ENCODE data around the gene PACRG. TPM values are rescaled to one million over a fixed set of nuclear protein-coding genes. Genes with fewer than 3 reads are reported as not detected.

The PACRG gene
- total and polyA plus RNA-seq, 2 of the 4 experiments (the other 2 are of a cell fraction): not detected

- no peak overlapping the region for H3K14ac ChIP-seq (replicated peaks; ENCODE audit: low read depth, low read length)
- no peak overlapping the region for H2AK9ac ChIP-seq (replicated peaks; ENCODE audit: low read depth, low read length, poor library complexity)
- H3K23ac ChIP-seq (ENCODE audit: low read depth, low read length): no peak overlapping the region
- no peaks in the 10 kb centered on the region for H3K36me3 ChIP-seq (ENCODE audit: control insufficient read depth, insufficient read depth, low read length)
- no peak overlapping the region for H2BK20ac ChIP-seq (ENCODE audit: low read depth, low read length)
- in situ Hi-C loops (cut with MboI; ENCODE audit: low sequenced_read_pairs) (no loop called here), intact Hi-C loops (cut with micrococcal nuclease) (no loop called here), dilution Hi-C loops (cut with HindIII; ENCODE audit: low sequenced_read_pairs, unreplicated experiment) (no loop called here)
- BruUV-seq (replicated peaks): no TSS peak
- no peaks in the 10 kb centered on the region for H3K9me1 ChIP-seq (ENCODE audit: insufficient read depth, low read length)
- H3K4me3 ChIP-seq (ENCODE audit: insufficient read depth, low read depth, low read length): no peak overlapping the region
- 56% methylated on average over 2 of the region's 2 CpGs; no CpG with 5 or more reads in 1 of the 2 experiments for WGBS, 2 experiments (ENCODE audit: extremely low coverage in 2 of 2, insufficient read length in 1 of 2)
- no peaks in the 10 kb centered on the region for H3K4me1 ChIP-seq (ENCODE audit: control insufficient read depth, insufficient read depth, low read length)
- H2BK15ac ChIP-seq (ENCODE audit: low read depth, low read length): no peak overlapping the region
- H3K27ac ChIP-seq (ENCODE audit: insufficient read depth, low read length): no peak overlapping the region
- H2BK5ac ChIP-seq (ENCODE audit: low read depth, low read length, poor library complexity, severe bottlenecking): no peak overlapping the region
- no peak overlapping the region for H3K56ac ChIP-seq (ENCODE audit: extremely low read depth, insufficient read depth, low read length)
- no peaks in the 10 kb centered on the region for H3K79me1 ChIP-seq (ENCODE audit: low read depth in 1 of 2, low read length in 2 of 2)
- H4K8ac ChIP-seq (ENCODE audit: low read depth in 2 of 2, low read length in 2 of 2): no peak overlapping the region
- peaks cover 16% of the 10 kb centered on the region for H3K9me3 ChIP-seq (ENCODE audit: control insufficient read depth, insufficient read depth, low read length)
- H3K4ac ChIP-seq (ENCODE audit: low read depth, low read length): no peak overlapping the region
- no peak overlapping the region for H3K4me2 ChIP-seq (ENCODE audit: low read depth, low read length)
- H2AFZ ChIP-seq (replicated peaks; ENCODE audit: low read length, poor library complexity): no peak overlapping the region
- H3K27me3 ChIP-seq (ENCODE audit: control insufficient read depth, insufficient read depth, low read length): no peaks in the 10 kb centered on the region
- H2AK5ac ChIP-seq (ENCODE audit: low read depth, low read length): no peak overlapping the region
- H4K91ac ChIP-seq (ENCODE audit: insufficient read depth, low read depth, low read length): no peak overlapping the region
- H4K5ac ChIP-seq (ENCODE audit: low read depth, low read length): no peak overlapping the region
- TF ChIP-seq RAD21 (IDR thresholded peaks at IDR 0.05; ENCODE audit: low read length) (no peak), ELK1 (IDR thresholded peaks at IDR 0.05; ENCODE audit: borderline replicate concordance, low read depth, low read length) (no peak), BHLHE40 (IDR thresholded peaks at IDR 0.05; ENCODE audit: low read depth, low read length) (no peak), POLR2A (IDR thresholded peaks at IDR 0.05; ENCODE audit: low read depth, low read length) (no peak), NFE2L2 (IDR thresholded peaks at IDR 0.05; ENCODE audit: low read depth, low read length) (no peak), SMC3 (IDR thresholded peaks at IDR 0.05; ENCODE audit: low read depth, low read length) (no peak), CEBPB (IDR thresholded peaks at IDR 0.05; ENCODE audit: low read depth, low read length) (no peak), USF2 (IDR thresholded peaks at IDR 0.05; ENCODE audit: low read depth, low read length) (no peak), MXI1 (IDR thresholded peaks at IDR 0.05; ENCODE audit: borderline replicate concordance, low read depth, low read length) (no peak), FOS (IDR thresholded peaks at IDR 0.05; ENCODE audit: low read depth, low read length) (no peak), RCOR1 (IDR thresholded peaks at IDR 0.05; ENCODE audit: insufficient replicate concordance, low read length) (no peak), CHD1 (IDR thresholded peaks at IDR 0.05; ENCODE audit: low read depth, low read length) (no peak), MAZ (IDR thresholded peaks at IDR 0.05; ENCODE audit: borderline replicate concordance, low read depth, low read length) (no peak), RFX5 (IDR thresholded peaks at IDR 0.05; ENCODE audit: low read depth, low read length) (no peak), CTCF (conservative IDR thresholded peaks at IDR 0.05; ENCODE audit: low read depth, low read length) (no peak), MAFK (IDR thresholded peaks at IDR 0.05; ENCODE audit: low read depth, low read length) (no peak)
- H3K9ac ChIP-seq (ENCODE audit: low read depth, low read length): no peak overlapping the region
- no peak overlapping the region for H3K18ac ChIP-seq (ENCODE audit: low read depth, low read length)
- CTCF ChIA-PET: no interaction called here
- H2BK120ac ChIP-seq (ENCODE audit: low read depth, low read length): no peak overlapping the region
- no peaks in the 10 kb centered on the region for H4K20me1 ChIP-seq (ENCODE audit: insufficient read depth, low read length)
- POLR2A ChIA-PET (ENCODE audit: unreplicated experiment): no interaction called here
- DNase-seq: no peak
- no peak for ATAC-seq (ENCODE audit: low read depth)
Observed at GRCh38 chr6:163038317-163038716, 310.5 kb downstream of the PACRG start.
